Trophoblast cell (in vitro differentiated cells and primary cell): ENCODE measurements around the gene NANOS1.

Source experiments
- DNase-seq, 2 donors: peaks; one replicate each; pipeline ENCODE4 v3.0.0-alpha.2; 2016
- H2AFZ ChIP-seq: 2 replicates; pipeline ENCODE4 v1.6.1; 2013; ENCODE audit warnings: low read length, moderate library complexity, mild to moderate bottlenecking; ENCODE audit not compliant: insufficient read depth, poor library complexity
- H2AK5ac ChIP-seq: 2 replicates; pipeline ENCODE4 v1.6.1; 2013; ENCODE audit warnings: mild to moderate bottlenecking, low read length
- H2BK120ac ChIP-seq: 2 replicates; pipeline ENCODE4 v1.6.1; 2013; ENCODE audit warnings: low read length, mild to moderate bottlenecking, moderate library complexity; ENCODE audit not compliant: insufficient read depth, poor library complexity
- H2BK12ac ChIP-seq: 2 replicates; pipeline ENCODE4 v1.6.1; 2013; ENCODE audit warnings: mild to moderate bottlenecking, low read length, moderate library complexity
- H2BK5ac ChIP-seq: 2 replicates; pipeline ENCODE4 v1.6.1; 2013; ENCODE audit warnings: low read length, low read depth, moderate library complexity, mild to moderate bottlenecking; ENCODE audit not compliant: poor library complexity
- H3K14ac ChIP-seq: 2 replicates; pipeline ENCODE4 v1.6.1; 2013; ENCODE audit warnings: mild to moderate bottlenecking, low read length
- H3K18ac ChIP-seq: 2 replicates; pipeline ENCODE4 v1.6.1; 2013; ENCODE audit warnings: mild to moderate bottlenecking, low read length
- H3K23ac ChIP-seq: 2 replicates; pipeline ENCODE4 v1.6.1; 2013; ENCODE audit warnings: low read length
- H3K27ac ChIP-seq: 2 replicates; pipeline ENCODE4 v1.5.1; 2013; ENCODE audit warnings: low read depth, mild to moderate bottlenecking, inconsistent platforms, low read length, moderate library complexity
- H3K27me3 ChIP-seq: 2 replicates; pipeline ENCODE4 v1.6.1; 2013; ENCODE audit warnings: inconsistent platforms, mild to moderate bottlenecking, low read length, moderate library complexity; ENCODE audit not compliant: insufficient read depth
- H3K36me3 ChIP-seq, 2 experiments: 1 replicate in 1 of 2; 2 replicates in 1 of 2; pipeline ENCODE4 v1.6.1; 2013; ENCODE audit warnings: low read length in 2 of 2, mild to moderate bottlenecking in 2 of 2, moderate library complexity in 1 of 2; ENCODE audit not compliant: insufficient read depth in 2 of 2, control insufficient read depth in 1 of 2
- H3K4ac ChIP-seq: 2 replicates; pipeline ENCODE4 v1.6.1; 2013; ENCODE audit warnings: low read depth, mild to moderate bottlenecking, low read length, moderate library complexity
- H3K4me1 ChIP-seq, 2 experiments: 1 replicate in 1 of 2; 2 replicates in 1 of 2; pipeline ENCODE4 v1.6.1; 2013; ENCODE audit warnings: low read length in 2 of 2, mild to moderate bottlenecking in 2 of 2, moderate library complexity in 1 of 2; ENCODE audit not compliant: insufficient read depth in 2 of 2, control insufficient read depth in 1 of 2
- H3K4me2 ChIP-seq: 2 replicates; pipeline ENCODE4 v1.6.1; 2013; ENCODE audit warnings: inconsistent platforms, mild to moderate bottlenecking, low read length, moderate library complexity
- H3K4me3 ChIP-seq: 2 replicates; pipeline ENCODE4 v1.5.1; 2013; ENCODE audit warnings: mild to moderate bottlenecking, low read depth, low read length, inconsistent platforms
- H3K79me1 ChIP-seq: one replicate; pipeline ENCODE4 v1.6.1; 2013; ENCODE audit warnings: low read length
- H3K79me2 ChIP-seq: 2 replicates; pipeline ENCODE4 v1.6.1; 2013; ENCODE audit warnings: low read length, mild to moderate bottlenecking; ENCODE audit not compliant: control insufficient read depth, insufficient read depth, poor library complexity
- H3K9ac ChIP-seq: 2 replicates; pipeline ENCODE4 v1.6.1; 2013; ENCODE audit warnings: mild to moderate bottlenecking, low read length
- H3K9me3 ChIP-seq: 2 replicates; pipeline ENCODE4 v1.6.1; 2013; ENCODE audit warnings: low read depth, mild to moderate bottlenecking, control low read depth, inconsistent platforms, low read length; ENCODE audit not compliant: insufficient read depth
- H4K12ac ChIP-seq: 2 replicates; pipeline ENCODE4 v1.6.1; 2013; ENCODE audit warnings: low read depth, mild to moderate bottlenecking, low read length, moderate library complexity
- H4K8ac ChIP-seq: 2 replicates; pipeline ENCODE4 v1.6.1; 2013; ENCODE audit warnings: low read depth, mild to moderate bottlenecking, low read length, moderate library complexity
- H4K91ac ChIP-seq: one replicate; pipeline ENCODE4 v1.6.1; 2013; ENCODE audit warnings: low read depth, mild to moderate bottlenecking, low read length, moderate library complexity
- WGBS: extraction: QIAGEN DNeasy Blood & Tissue Kit; methylation state at CpG from one replicate; pipeline ENCODE4 v1.1.7; 2013; ENCODE audit warnings: missing lambda C conversion rate; ENCODE audit not compliant: insufficient read length, insufficient coverage; ENCODE audit errors: extremely low coverage; 5-methylcytosine and 5-hydroxymethylcytosine counted together

NANOS1 gene

GRCh38 chr10:119070395-119071165 is 41.1 kb downstream of the NANOS1 start:
- Histone ChIP-seq H3K14ac (no peak overlapping the region), H2AK5ac (no peak overlapping the region), H2BK5ac (no peak overlapping the region), H3K27me3 (no peaks in the 10 kb centered on the region), H3K18ac (no peak overlapping the region), H3K4ac (peak overlapping the region; percentile 86), H3K27ac (no peak overlapping the region), H3K4me3 (no peak overlapping the region), H3K36me3 (peaks cover 34 to 44% of the 10 kb centered on the region in 2 experiments), H3K4me1 (no peaks in the 10 kb centered on the region), H2BK120ac (no peak overlapping the region), H3K79me1 (no peaks in the 10 kb centered on the region), H3K79me2 (peaks cover 13% of the 10 kb centered on the region), H3K9me3 (no peaks in the 10 kb centered on the region), H4K12ac (no peak overlapping the region), H3K23ac (no peak overlapping the region), H2BK12ac (no peak overlapping the region), H4K8ac (no peak overlapping the region), H4K91ac (no peak overlapping the region), H3K9ac (no peak overlapping the region), H2AFZ (no peak overlapping the region), H3K4me2 (no peak overlapping the region)
- WGBS = no CpG with 5 or more reads among the region's 9 CpGs
- DNase-seq = no peak

GRCh38 chr10:119073584-119073983 is 44.1 kb downstream of the NANOS1 start:
- Histone ChIP-seq H2BK120ac (no peak overlapping the region), H3K4ac (no peak overlapping the region), H3K36me3 (peaks cover 22 to 26% of the 10 kb centered on the region in 2 experiments), H2AK5ac (no peak overlapping the region), H3K27ac (no peak overlapping the region), H3K23ac (no peak overlapping the region), H3K79me2 (peaks cover 25% of the 10 kb centered on the region), H3K79me1 (no peaks in the 10 kb centered on the region), H3K9me3 (no peaks in the 10 kb centered on the region), H4K91ac (no peak overlapping the region), H2BK5ac (no peak overlapping the region), H4K8ac (no peak overlapping the region), H3K27me3 (no peaks in the 10 kb centered on the region), H3K9ac (no peak overlapping the region), H2BK12ac (no peak overlapping the region), H4K12ac (no peak overlapping the region), H3K4me2 (no peak overlapping the region), H3K4me3 (no peak overlapping the region), H3K14ac (no peak overlapping the region), H2AFZ (no peak overlapping the region), H3K18ac (no peak overlapping the region), H3K4me1 (peaks cover 0 to 11% of the 10 kb centered on the region in 2 experiments)
- WGBS = no CpG with 5 or more reads among the region's 6 CpGs
- no peak for DNase-seq

DNA sequence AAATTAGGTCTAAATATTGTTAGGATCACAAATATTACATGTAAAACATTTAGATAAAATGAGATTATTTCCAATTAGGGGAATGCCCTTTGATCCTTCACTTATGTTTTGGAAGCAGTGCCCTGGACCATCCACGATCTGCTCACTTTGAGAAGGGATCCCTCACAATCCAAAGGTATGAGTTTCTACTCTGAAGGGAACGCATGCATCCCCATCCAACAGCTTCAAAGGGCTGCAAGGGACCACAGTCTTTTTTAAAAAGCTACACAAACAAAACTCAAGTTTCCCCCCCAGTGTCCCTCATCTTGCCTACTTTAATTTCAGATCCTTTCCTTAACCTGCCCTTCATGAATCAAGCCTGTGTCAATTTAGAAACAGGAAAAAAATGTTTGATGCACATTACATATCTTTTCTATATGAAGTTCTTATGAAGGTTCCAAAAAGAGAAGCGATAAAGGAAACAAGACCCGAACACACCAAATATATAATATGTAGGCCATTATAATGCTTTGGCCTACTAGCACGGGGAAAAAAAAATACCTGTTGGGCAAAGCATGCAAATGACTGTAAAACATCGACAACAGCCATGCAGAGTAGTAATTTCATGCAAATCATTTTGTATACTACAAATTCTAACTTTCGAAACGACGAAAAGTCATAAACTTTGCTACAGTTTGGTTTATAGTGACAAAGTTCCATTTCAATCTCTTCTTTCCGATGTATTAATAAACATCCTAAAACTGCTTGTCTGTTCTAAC is 49.1 kb downstream of the NANOS1 start:
- Histone ChIP-seq H4K12ac (no peak overlapping the region), H3K27ac (no peak overlapping the region), H4K8ac (no peak overlapping the region), H2BK120ac (no peak overlapping the region), H3K4me3 (no peak overlapping the region), H3K14ac (no peak overlapping the region), H3K23ac (no peak overlapping the region), H3K9ac (no peak overlapping the region), H3K9me3 (no peaks in the 10 kb centered on the region), H3K36me3 (peaks cover 7 to 11% of the 10 kb centered on the region in 2 experiments), H3K18ac (no peak overlapping the region), H3K4me2 (peak overlapping the region; percentile 67), H3K4me1 (peaks cover 0 to 11% of the 10 kb centered on the region in 2 experiments), H3K4ac (peak overlapping the region; percentile 100), H4K91ac (no peak overlapping the region), H3K27me3 (no peaks in the 10 kb centered on the region), H2BK12ac (no peak overlapping the region), H2BK5ac (no peak overlapping the region), H2AFZ (no peak overlapping the region), H3K79me1 (peaks cover 14% of the 10 kb centered on the region), H2AK5ac (no peak overlapping the region), H3K79me2 (peaks cover 36% of the 10 kb centered on the region)
- WGBS = no CpG with 5 or more reads among the region's 10 CpGs
- DNase-seq = no peak

DNA sequence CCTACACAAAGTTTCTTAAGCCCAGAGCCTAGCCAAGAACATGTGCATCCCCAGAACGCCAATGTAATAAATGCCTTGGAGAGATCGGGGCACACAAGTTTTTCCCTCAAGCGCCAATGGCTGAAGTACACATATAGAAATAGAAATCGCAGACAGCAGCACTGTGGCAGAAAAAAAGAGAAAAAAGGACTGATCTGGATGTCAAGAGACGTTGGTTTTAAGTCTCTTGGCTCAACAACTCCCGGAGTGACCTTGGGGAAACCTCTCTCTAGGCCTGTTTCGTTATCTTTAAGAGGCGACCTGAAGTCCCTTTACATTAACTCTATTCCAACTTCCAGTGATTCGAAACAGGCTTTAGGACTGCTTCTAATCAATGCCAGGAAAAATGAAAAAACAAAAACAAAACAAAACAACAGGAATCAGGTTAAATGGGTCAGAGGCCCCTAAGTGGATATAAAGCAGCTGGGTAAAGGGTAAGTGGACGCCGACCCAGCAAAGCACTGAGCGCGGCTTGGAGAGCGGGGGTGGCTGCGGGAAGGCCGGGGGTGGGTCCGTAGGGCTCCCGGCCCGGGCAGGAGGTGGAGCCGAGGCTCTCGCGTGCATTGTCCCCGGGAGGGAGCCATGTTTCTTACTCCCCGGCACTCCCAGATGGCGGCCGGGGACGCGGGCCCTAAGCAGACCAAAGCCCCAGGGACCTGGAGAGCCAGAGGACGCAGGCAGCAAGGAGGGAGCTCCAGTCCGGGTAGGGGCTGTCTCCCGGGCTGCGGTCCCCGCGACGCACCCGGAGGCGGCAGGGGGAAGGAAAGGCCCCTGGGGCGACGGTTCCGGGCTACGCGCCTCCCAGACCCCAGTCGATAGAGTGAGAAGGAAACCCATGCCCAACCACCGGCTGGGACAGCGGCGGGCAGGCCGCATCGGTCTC is 50.3 kb downstream of the NANOS1 start:
- H3K79me2 ChIP-seq = peaks cover 31% of the 10 kb centered on the region
- no peak overlapping the region for H3K23ac ChIP-seq
- H4K12ac ChIP-seq = peak overlapping the region; percentile 97
- peak overlapping the region; percentile 99 for H2BK5ac ChIP-seq
- H2BK12ac ChIP-seq = no peak overlapping the region
- peak overlapping the region; percentile 85 for H2AFZ ChIP-seq
- H3K4me2 ChIP-seq = peak overlapping the region; percentile 58
- H3K4me3 ChIP-seq = peak overlapping the region; percentile 98
- peaks cover 0 to 11% of the 10 kb centered on the region in 2 experiments for H3K4me1 ChIP-seq
- H3K9ac ChIP-seq = peak overlapping the region; percentile 100
- H3K27me3 ChIP-seq = no peaks in the 10 kb centered on the region
- peak overlapping the region; percentile 100 for H3K14ac ChIP-seq
- H2BK120ac ChIP-seq = peak overlapping the region; percentile 96
- H4K91ac ChIP-seq = peak overlapping the region; percentile 100
- no CpG with 5 or more reads among the region's 48 CpGs for WGBS
- peaks cover 5 to 9% of the 10 kb centered on the region in 2 experiments for H3K36me3 ChIP-seq
- H4K8ac ChIP-seq = peak overlapping the region; percentile 99
- H3K4ac ChIP-seq = peak overlapping the region; percentile 100
- peak overlapping the region; percentile 100 for H3K18ac ChIP-seq
- peak; percentile 68 to 81 for DNase-seq
- peaks cover 14% of the 10 kb centered on the region for H3K79me1 ChIP-seq
- no peaks in the 10 kb centered on the region for H3K9me3 ChIP-seq
- H2AK5ac ChIP-seq = peak overlapping the region; percentile 100
- peak overlapping the region; percentile 94 for H3K27ac ChIP-seq
